HL-60 (cell line): ENCODE measurements around the gene FEZF2.

Experiments used
- POLR2AphosphoS5 ChIP-seq: IDR thresholded peaks from 2 replicates; pipeline ENCODE4 v1.6.1; 2012; ENCODE audit warnings: low read depth
- TF ChIP-seq, protein P1 (sequence below): IDR thresholded peaks from one replicate; pipeline ENCODE4 v1.5.1; 2011; ENCODE audit warnings: low read length, control low read depth, inconsistent platforms; ENCODE audit not compliant: insufficient read depth

DNA sequence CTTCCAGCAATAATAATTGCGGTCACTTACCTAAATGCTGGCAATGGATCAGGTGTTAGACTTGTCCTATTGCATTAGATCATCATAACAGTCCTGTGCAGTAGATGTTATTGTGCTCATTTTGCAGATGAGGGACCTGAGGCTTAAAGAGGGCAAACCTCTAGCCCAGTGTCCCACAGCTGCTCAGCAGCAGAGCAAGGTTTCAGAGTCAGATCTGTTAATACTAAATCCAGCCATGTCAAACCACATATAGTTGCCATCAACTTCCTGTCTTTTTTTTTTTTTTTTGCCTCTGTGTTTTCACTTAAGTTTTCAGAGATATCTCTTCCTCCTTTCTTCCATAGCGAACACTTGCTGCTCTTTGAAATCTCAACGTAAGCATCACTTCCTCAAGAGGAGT is 12.1 kb downstream of the FEZF2 start:
- TF ChIP-seq, protein P1, sequence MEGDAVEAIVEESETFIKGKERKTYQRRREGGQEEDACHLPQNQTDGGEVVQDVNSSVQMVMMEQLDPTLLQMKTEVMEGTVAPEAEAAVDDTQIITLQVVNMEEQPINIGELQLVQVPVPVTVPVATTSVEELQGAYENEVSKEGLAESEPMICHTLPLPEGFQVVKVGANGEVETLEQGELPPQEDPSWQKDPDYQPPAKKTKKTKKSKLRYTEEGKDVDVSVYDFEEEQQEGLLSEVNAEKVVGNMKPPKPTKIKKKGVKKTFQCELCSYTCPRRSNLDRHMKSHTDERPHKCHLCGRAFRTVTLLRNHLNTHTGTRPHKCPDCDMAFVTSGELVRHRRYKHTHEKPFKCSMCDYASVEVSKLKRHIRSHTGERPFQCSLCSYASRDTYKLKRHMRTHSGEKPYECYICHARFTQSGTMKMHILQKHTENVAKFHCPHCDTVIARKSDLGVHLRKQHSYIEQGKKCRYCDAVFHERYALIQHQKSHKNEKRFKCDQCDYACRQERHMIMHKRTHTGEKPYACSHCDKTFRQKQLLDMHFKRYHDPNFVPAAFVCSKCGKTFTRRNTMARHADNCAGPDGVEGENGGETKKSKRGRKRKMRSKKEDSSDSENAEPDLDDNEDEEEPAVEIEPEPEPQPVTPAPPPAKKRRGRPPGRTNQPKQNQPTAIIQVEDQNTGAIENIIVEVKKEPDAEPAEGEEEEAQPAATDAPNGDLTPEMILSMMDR, result no peak
- no peak for TF ChIP-seq POLR2AphosphoS5
